H1 (cell line): Measurements from ENCODE around the gene FBXO5.

Experiments
- CBX5 ChIP-seq: fragments of 300-800, 300-1000 bp; sonication (generic); IDR thresholded peaks from 2 replicates; pipeline ENCODE4 v1.7.1; 2016; ENCODE audit warnings: antibody characterized with exemption, low read length, low read depth
- CTCF ChIP-seq, 3 experiments: IDR thresholded peaks; 1 replicate in 2 of 3; 2 replicates in 1 of 3; pipeline versions ENCODE4 v1.5.1 to v1.6.1; 2011; ENCODE audit warnings: low read length in 3 of 3, mild to moderate bottlenecking in 3 of 3, inconsistent platforms in 2 of 3, low read depth in 1 of 3, moderate library complexity in 1 of 3; ENCODE audit not compliant: insufficient read depth in 1 of 3; ENCODE audit errors: control extremely low read depth in 1 of 3
- EZH2 ChIP-seq: fragments of 200-600 bp; sonication (generic); IDR thresholded peaks from 2 replicates; pipeline ENCODE4 v1.7.1; 2012; ENCODE audit warnings: low read depth, mild to moderate bottlenecking, moderate library complexity, low read length, inconsistent platforms; ENCODE audit not compliant: severe bottlenecking
- MAFK ChIP-seq: IDR thresholded peaks from 2 replicates; pipeline ENCODE4 v1.6.1; 2012; ENCODE audit warnings: low read depth, mild to moderate bottlenecking, improper control_type of control experiment, low read length
- PHF8 ChIP-seq: fragments of 200-600 bp; sonication (generic); conservative IDR thresholded peaks from 2 replicates; pipeline ENCODE4 v1.7.1; 2012; ENCODE audit warnings: low read depth, mild to moderate bottlenecking, inconsistent platforms, low read length, moderate library complexity
- TEAD4 ChIP-seq: IDR thresholded peaks from 2 replicates; pipeline ENCODE4 v1.6.1; 2012; ENCODE audit warnings: low read depth, low read length, inconsistent platforms, mixed read lengths
- ZNF274 ChIP-seq: IDR thresholded peaks from 2 replicates; pipeline ENCODE4 v1.7.0; 2012; ENCODE audit warnings: low read length, borderline replicate concordance; ENCODE audit errors: extremely low read depth

- TF ChIP-seq CTCF (IDR thresholded peaks at IDR 0.05; ENCODE audit: control extremely low read depth in 1 of 3, insufficient read depth in 1 of 3, low read depth in 1 of 3, low read length in 3 of 3): no peak
- no peak for TF ChIP-seq TEAD4
- TF ChIP-seq ZNF274: no peak
- TF ChIP-seq PHF8: no peak
- TF ChIP-seq CBX5: no peak
- TF ChIP-seq EZH2: no peak
- no peak for TF ChIP-seq MAFK
These were observed 50.0 kb downstream of the FBXO5 start for GRCh38 chr6:152932865-152933264.
